ENCODE results near the gene UBE2E2.
A peak's percentile ranks its signal among the peaks of the same experiment; 100 is the strongest.
"Not testable (repeated sequence)": the region's sequence is repeated elsewhere in the genome, so short reads cannot be mapped to it uniquely, and the experiment has no call there.

Gene UBE2E2

DNA sequence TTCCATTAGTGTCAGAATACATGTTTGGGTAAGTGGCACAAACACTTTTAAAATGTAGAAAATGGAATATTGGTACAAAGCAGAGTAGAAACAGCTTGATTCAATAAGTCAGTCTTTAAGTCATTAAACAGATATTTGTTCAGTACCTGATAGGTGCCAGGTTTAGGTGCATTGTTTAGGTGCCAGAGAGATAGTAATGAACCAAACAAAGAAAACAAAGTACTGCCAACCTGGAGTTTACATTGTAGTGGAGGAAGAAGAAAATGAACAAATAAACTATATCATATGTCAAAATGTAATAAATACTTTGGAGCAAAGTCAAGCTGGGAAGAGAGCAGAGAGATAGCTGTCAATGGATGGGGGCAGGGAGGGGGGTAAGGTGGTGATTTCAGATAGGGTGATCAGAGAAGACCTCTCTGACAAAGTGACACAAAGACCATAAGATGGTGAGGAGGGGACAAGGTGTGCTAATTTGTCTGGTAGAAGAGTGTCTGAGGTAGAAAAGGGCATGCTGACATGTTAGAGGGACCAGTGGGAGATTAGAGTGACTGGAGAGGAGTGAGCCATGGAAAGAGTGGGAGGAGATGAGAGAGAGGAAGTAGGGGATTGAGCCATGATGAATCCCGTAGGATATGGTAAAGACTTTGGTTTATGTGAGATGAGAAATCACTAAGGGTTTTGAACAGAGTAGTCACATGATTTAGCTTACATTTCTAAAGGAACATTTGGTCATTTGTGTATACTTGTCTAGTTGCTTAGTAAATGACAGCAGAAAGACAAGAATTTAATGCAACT lies 128.2 kb downstream of the UBE2E2 start:
- no peak for DNase-seq

DNA sequence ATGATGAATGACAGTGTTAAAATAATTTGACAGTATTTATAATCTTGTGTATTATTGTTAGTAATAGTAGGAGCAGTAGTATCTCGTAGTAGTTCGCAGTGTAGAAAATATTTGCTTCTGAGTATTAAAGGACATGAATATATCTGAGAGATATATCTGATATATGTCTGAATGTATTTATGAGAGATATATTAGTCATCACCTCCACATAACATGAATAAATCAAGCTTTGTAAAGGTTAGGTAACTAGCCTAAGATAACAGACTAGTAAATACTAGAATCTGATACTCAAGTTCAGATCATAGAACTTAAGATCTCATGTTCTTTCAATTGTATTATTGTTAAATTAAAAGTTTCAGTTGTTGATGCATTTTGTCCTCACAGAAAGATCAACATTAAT lies 130.5 kb downstream of the UBE2E2 start:
- DNase-seq, result no peak

DNA sequence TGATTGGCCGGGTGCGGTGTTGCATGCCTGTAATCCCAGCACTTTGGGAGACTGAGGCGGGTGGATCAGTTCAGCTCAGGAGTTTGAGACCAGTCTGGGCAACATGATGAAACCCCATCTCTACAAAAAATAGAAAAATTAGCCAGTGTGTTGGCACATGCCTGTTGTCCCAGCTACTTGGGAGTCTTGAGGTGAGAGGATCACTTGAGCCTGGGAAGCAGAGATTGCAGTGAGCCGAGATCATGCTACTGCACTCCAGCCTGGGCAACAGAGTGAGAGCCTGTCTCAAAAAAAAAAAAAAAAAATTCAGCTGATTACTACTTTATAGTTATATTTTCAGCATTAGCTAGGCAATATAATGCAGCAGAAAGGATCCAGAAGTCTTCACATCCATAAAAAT lies 133.7 kb downstream of the UBE2E2 start:
- not testable (repeated sequence) for DNase-seq

DNA sequence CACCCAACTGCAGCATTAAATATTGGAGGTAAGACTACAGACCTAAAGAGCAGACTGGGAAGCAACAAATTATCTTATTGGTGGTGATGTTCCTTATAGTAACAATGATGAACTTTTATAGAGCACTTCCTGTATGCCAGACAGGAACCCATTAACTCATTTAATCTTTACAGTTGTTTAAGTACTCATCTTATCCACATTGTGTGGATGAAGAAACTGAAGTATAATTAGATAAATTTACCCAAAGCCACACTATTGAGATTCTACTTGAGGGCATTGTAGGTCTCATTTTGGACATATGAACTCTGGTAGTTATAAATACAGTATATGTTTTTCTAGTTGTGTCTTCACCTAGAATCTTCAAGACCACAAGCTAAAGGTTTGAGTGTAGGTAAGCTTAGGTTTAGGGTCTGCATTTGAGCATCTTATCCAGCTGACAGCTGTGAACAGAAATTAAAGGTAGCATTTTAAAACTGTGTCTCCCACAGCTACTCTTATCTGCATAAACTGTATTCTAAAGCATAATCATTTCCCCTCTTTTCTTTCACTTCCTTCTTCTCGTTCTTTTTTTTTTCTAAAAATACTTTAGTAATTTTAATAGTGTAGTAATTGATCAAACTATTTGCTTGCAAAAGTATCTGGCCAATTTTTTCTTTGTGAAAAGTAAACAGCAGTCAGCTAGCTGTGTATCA lies 138.2 kb downstream of the UBE2E2 start:
- no peak for DNase-seq

DNA sequence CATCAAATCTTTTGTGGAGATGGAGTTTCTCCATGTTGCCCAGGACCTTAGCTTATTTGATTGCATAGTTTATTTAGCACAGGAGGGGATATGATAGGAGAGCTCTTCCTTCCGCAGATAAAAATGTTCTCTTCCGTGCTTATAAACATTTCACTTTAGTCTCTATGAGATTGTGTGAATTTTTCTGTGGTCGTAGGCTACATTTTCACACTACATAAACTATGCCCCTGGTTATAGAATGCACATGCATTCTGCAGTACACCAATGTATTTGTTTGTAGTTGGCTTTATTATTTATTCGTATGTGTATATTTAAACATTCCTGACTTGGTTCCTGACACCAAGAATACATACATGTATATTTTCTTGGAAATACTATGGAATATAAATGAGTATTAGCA lies 139.2 kb downstream of the UBE2E2 start:
- no peak for DNase-seq

DNA sequence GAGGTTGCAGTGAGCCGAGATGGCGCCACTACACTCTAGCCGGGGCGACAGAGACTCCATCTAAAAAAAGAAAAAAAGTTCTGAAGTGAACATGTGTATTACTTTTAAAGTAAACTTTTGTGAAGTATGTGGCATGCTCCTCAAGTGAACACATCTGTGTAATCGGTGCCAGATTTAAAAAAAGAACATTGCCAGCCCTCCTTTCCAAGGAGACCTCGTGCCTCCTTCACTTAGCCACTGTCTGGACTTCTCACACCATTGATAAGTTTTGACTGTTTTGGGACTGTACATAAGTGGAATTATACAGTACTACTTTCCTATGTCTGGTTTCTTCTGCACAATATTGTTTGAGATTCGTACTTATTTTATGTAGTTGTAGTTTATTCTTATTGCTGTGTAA lies 140.4 kb downstream of the UBE2E2 start:
- no peak for DNase-seq

DNA sequence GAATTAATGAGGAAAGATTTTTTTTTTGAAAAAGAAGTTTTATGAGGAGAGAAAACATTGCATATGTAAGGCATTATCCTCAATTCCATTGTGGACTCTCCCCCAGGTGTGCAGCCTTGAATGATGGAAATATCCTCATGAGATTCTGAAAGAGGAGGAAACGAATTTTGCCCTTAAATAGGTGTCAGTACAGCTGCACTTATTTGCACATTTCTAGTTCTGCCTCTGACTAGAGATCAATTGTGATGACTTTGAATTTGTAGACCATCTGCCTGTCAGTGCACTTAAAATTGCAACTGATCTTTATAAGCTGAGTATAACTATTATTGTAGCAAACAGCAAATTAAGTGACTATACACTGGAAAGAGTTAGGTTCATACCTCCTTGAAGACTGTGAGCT lies 141.8 kb downstream of the UBE2E2 start:
- no peak for DNase-seq

DNA sequence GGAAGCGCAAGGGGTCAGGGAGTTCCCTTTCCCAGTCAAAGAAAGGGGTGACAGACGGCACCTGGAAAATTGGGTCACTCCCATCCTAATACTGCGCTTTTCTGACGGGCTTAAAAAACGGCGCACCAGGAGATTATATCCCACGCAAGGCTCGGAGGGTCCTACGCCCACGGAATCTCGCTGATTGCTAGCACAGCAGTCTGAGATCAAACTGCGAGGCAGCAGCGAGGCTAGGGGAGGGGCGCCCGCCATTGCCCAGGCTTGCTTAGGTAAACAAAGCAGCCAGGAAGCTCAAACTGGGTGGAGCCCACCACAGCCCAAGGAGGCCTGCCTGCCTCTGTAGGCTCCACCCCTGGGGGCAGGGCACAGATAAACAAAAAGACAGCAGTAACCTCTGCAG lies 146.3 kb downstream of the UBE2E2 start:
- DNase-seq, result not testable (repeated sequence)

DNA sequence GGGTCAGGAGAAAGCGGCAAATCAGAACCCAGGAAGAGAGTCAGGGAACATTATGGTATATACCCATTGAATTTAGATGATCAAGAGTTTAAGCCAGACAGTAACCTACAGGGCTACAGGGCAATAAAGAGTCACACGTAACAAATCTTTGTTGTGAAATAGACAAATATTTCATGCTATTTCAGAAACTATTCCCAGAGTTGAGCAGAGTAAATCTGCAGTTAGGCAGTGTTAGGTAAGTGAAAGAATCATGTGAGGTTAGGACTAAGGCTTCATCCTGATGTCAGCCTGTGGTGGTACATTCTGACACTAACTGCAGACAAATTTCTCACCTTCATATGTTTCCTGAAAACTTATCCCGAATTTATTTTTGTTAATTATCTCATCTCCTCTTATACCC lies 153.0 kb downstream of the UBE2E2 start:
- DNase-seq, result no peak

DNA sequence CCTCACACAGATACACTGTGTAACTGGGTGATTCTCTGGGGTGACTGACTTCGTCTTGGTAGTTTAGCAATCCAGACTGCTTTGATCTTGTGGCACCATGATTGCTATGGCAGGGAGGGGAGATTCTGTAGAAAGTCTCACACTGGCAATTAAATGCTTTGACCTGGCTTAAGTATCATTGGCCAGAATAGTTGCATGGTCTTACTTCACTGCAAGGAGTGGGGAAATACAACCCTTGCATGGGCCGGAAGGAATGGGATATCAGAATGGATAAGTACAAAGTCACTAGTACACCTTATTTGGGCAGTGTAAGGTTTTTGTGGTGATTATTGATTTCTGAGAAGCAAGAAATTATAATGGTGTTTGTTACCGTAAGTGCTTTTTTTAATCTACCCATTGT lies 153.8 kb downstream of the UBE2E2 start:
- DNase-seq, result no peak

DNA sequence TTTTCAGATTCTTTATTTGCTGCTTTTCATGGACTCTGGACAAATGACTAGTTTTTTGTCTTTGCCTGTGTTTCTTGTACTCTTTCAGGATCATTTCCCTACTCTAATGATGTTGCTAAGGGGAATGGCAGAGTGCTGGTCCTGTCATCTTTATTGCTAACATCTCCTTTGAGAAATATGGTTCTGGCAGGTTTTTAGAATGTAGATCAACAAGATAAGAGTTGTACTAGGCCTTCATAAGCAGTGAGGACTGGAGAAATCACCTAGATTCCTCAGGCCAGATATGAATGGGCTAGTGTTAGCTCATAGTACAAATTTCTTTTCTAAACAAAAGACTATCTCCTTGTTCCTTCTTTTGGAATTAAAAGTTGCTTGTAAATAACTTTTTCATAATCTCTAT lies 156.0 kb downstream of the UBE2E2 start:
- DNase-seq, result no peak

DNA sequence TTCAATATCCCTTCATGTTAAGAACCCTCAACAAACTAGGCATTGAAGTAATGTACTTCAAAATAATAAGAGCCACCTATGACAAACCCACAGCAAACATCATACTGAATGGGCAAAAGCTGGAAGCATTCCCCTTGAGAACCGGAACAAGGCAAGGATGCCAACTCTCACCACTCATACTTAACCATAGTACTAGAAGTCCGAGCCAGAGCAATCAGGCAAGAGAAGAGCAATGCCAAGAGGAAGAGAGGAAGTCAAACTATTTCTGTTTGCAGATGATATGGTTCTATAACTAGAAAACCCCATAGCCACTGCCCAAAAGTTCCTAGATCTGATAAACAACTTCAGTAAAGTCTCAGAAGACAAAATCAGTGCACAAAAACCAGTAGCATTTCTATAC lies 161.9 kb downstream of the UBE2E2 start:
- DNase-seq, result no peak

DNA sequence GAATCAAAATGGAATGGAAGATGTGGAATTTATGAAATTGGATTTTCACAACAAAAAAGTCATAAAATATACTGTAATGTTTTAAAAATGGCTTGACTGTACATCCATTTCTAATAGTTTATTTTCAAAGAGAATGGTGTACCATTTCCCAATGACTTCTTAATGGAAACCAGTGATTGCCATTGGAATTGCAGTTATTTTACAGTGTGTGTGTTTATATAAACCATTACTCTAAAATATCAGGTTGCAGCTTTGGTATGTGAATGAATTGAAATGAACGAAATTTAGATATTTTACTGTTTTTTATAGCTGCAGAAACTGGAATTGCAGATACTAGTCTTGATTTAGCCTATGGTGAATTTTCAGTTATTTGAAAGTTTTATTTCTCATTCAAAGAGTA lies 165.6 kb downstream of the UBE2E2 start:
- DNase-seq, result no peak

DNA sequence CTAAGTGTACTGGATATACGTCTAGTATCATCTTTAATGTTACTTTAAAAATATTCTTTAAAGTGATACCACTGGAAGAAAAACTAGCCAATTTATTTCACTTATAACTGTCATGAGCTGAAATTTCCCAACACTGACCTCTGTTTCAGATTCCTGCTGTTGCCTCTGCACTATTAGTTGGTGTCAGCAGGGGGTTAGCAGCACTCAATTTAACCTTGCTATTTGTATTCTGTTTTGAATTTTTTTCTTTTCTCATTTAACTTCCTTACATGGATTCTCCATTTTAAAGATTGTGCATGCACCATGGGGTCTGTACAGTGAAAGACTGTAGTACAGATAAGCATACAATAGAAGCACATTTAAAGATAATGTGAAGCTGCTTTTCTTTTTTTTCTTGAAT lies 169.2 kb downstream of the UBE2E2 start:
- DNase-seq, result peak; percentile 45

DNA sequence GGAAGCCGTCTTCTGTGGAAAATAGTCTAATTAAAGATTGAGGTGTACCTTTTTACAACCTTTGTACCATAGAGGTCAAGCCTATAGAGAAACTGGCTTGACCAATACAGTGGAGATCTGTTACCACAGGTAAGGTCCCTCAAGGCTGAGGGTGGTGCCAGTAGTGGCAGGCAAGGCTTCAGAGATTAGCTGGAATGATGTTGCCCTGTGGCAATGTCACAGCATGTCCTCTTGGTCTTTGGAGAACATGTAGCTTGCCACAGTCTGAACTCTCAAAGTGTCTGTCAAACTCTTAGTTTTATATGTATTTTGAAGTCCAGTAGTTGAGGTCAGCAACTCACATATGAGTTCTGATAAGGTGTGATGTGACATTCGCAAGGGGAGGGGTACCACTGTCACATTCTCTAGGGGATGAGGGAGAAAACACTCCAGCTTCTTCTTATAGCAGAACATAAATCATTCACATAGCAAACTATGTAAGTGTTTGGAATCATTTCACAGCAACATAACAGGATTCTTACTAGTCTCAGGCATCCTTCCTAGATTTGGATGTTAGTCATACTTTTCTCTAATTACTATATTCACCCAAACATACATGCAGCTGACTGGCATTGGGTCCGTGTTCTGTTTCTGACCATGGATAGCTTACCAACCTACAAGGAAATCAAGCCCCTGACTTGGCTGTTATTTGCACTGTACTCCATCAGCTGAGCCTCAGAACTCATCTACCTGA lies 173.6 kb downstream of the UBE2E2 start:
- DNase-seq, result no peak

DNA sequence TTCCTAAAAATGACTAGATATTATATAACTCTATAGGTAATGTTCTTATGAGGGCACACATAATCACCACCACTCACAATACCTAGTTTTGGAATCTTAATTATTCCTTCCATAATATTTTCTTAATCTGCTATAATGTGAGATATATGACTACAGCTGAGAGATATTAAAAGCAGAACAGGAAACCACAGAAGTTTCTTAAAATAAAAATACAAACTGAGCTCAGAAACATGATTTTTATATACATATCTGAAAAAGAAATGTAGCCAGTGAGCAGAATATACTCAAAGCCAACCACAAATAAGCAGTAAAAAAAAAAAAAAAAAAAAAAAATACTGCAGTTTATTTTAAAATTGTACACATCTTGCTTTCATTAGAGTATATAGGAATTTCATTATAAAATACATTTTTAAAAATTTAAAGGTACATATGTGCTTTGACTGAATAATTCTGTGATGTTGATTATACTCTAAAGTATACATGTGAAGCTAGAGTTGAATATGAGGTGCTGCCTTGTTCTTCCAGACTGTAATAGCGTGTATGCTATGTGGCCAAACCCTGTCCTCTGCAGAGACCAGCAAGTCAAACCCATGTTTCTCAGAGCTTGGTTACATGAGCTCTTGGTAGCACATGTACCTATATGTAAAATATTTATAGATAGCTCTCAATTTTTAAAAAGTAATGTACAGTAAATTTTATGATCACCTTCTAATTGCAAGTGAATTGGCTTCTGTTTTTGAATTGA lies 175.0 kb downstream of the UBE2E2 start:
- DNase-seq, result no peak

DNA sequence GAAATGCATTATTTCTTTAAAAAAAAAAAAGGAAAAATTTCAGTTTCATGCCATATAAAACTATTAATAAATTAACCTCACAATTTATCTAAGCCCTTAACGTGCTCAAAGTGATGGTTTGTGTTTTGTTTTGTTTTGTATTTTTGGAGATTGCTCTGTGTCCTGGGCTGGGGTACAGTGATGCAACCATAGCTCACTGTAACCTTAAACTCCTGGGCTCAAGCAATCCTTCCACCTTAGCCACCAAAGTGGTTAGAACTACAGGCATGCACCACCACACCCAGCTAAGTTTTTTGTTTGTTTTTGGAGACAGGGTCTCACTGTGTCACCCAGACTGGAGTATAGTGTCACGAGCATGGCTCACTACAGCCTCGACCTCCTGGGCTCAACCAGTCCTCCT lies 180.7 kb downstream of the UBE2E2 start:
- no peak for DNase-seq

DNA sequence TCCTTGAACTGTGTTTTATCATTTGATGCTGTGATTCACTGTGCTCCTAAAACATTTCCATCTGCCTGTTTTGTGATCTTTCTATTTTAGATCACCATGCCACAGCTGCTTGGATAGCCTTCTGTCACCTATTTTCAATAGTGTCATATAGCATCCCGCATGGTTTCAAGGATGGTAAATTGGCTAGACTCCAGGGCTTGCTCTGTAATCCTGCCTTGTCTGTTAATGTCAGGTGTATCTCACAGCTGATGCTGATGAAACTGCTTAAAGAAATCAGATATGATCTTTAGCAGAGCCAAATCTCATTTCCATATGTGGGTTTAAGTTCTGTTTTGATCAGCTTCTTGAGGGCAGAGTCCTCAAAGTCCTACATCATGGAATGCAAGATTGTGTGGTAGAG lies 182.2 kb downstream of the UBE2E2 start:
- DNase-seq, result no peak

DNA sequence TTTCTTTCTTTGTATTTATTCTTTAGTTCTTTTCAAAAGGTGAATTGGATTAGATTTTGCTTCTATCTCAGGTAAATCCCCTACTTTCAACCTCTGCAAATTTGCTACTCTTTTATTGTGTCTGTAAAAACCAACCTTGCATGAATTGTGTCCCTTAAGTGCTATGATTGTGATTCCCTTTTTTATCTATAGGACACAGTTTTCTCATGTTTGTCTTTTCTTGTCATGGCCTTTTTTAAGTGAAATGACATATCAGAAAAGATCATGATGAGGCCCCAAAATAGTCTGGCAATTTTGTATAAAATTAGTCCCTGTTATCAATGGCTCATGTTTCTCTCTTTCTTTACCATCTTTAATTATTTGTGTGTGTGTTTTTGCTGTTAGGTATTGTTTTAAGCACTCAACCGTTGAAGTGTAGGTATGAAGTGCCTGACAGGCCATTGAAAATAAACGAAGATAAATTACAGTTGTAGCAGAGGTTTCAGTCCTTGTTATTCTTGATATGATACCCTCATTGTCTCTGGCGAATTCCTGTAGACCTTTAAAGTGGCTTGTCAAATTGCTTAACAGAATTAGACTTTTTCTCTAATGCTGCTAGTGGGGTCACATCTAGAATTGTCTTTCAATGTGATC lies 184.3 kb downstream of the UBE2E2 start:
- DNase-seq, result no peak

DNA sequence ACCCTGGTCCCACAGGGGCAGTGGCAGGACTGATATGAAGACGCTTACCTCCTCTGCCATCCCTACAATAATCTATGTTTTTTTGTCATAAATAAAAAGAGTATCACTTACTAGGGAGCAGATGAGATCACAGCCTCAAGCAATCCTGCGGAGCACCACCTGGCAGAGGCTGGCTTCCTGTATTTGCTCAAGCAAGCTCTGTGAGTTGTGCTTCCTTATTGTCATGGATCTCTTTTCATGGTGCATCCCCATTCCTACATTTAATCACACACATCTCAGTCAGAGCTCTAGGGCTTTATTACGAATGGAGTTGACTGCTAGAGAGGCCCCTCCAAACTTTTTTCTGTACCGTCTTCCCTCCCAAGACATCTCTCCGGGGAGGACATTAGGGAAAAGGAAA lies 186.0 kb downstream of the UBE2E2 start:
- DNase-seq, result no peak

DNA sequence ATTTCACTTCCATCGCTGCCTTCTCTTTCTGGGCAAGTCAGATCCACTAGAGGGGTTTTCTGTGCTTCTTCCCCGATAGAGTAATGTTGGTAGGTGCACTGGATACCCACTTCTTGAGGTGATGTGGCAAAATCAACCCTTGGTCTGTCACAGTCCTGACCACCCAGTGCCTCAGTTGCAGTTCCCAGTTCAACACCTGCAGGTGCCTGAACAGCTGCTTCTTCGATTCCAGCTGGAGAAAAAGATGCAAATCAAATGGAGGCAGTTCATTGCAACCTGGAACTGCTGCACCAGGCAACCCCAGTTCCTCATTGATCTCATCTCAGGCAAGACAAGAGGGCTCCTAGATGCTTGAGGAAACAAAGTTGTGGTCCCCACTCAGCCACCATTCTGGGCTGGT lies 186.6 kb downstream of the UBE2E2 start:
- no peak for DNase-seq

DNA sequence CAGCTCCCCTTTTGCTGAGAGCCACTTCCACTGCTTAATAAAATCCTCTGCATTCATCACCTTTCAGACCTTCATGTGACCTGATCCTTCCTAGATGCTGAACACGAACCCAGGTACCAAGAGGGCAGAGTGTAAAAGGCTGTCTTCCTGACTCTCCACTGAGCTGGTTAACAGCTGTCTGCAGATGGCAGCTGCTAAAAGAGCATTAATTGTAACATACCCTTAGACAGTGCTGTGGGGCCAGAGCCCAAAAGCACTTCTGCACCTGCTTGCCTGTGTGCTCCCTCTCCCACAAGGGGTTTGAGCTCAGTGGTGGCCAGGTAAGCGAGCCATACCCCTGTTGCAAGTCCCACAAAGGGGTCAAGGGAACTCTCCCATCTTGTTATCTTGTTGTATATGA lies 187.3 kb downstream of the UBE2E2 start:
- no peak for DNase-seq
